DND-41 (cell line): ENCODE measurements around the gene KNDC1.

Experiments used
- ATAC-seq: fragments of 200-7000 bp; cut with Tn5 transposase; 3 replicates; pipeline ENCODE4 v1.9.1; 2021; ENCODE audit warnings: low read depth; ENCODE audit not compliant: insufficient read depth
- DNase-seq: peaks from one replicate; pipeline ENCODE4 v3.0.0-alpha.2; 2020
- H2AFZ ChIP-seq: 2 replicates; pipeline ENCODE4 v1.6.0; 2012; ENCODE audit warnings: low read depth, low read length
- H3K27ac ChIP-seq: 2 replicates; pipeline ENCODE4 v1.5.1; 2012; ENCODE audit warnings: low read length, inconsistent platforms
- H3K27me3 ChIP-seq: fragments of 200-600 bp; sonication (generic); 2 replicates; pipeline ENCODE4 v1.6.0; 2012; ENCODE audit warnings: low read length, mild to moderate bottlenecking, inconsistent platforms; ENCODE audit not compliant: insufficient read depth, poor library complexity
- H3K36me3 ChIP-seq: 2 replicates; pipeline ENCODE4 v1.5.1; 2012; ENCODE audit warnings: low read length, inconsistent platforms; ENCODE audit not compliant: insufficient read depth
- H3K4me1 ChIP-seq: 2 replicates; pipeline ENCODE4 v1.5.1; 2012; ENCODE audit warnings: mild to moderate bottlenecking, low read length; ENCODE audit not compliant: insufficient read depth
- H3K4me2 ChIP-seq: 2 replicates; pipeline ENCODE4 v1.6.0; 2012; ENCODE audit warnings: mild to moderate bottlenecking, moderate library complexity, low read length, inconsistent platforms; ENCODE audit not compliant: insufficient read depth
- H3K4me3 ChIP-seq, 2 experiments: fragments of 200-600 bp in 1 of 2; shearing (Covaris generic) in 1 of 2; 2 replicates each; pipeline ENCODE4 v1.5.1; 2012 to 2016; ENCODE audit warnings: inconsistent platforms in 2 of 2, low read length in 2 of 2, mild to moderate bottlenecking in 2 of 2, low read depth in 1 of 2, moderate library complexity in 1 of 2
- H3K79me2 ChIP-seq: 2 replicates; pipeline ENCODE4 v1.6.0; 2012; ENCODE audit warnings: low read length, inconsistent platforms; ENCODE audit not compliant: insufficient read depth
- H3K9ac ChIP-seq: 2 replicates; pipeline ENCODE4 v1.6.0; 2012; ENCODE audit warnings: low read depth, mild to moderate bottlenecking, inconsistent platforms, low read length, moderate library complexity
- H3K9me3 ChIP-seq: 2 replicates; pipeline ENCODE4 v1.5.1; 2012; ENCODE audit warnings: low read length, moderate library complexity, mild to moderate bottlenecking, inconsistent platforms; ENCODE audit not compliant: insufficient read depth, severe bottlenecking
- H4K20me1 ChIP-seq: 2 replicates; pipeline ENCODE4 v1.6.0; 2012; ENCODE audit warnings: low read length; ENCODE audit not compliant: insufficient read depth
- EZH2 ChIP-seq: IDR thresholded peaks from 3 replicates; pipeline ENCODE4 v1.6.1; 2012; ENCODE audit warnings: borderline replicate concordance, low read depth, mild to moderate bottlenecking, moderate library complexity, low read length, inconsistent platforms; ENCODE audit not compliant: severe bottlenecking
- TF ChIP-seq, protein P1 (sequence below): IDR thresholded peaks from 2 replicates; pipeline ENCODE4 v1.5.1; 2012; ENCODE audit warnings: borderline replicate concordance, low read length, moderate library complexity, mild to moderate bottlenecking; ENCODE audit not compliant: poor library complexity, severe bottlenecking; ENCODE audit errors: extremely low read depth

KNDC1 gene

GRCh38 chr10:133130602-133131001 is 29.4 kb upstream of the KNDC1 start:
- no peak for DNase-seq
- no peak for ATAC-seq
- TF ChIP-seq, protein P1, sequence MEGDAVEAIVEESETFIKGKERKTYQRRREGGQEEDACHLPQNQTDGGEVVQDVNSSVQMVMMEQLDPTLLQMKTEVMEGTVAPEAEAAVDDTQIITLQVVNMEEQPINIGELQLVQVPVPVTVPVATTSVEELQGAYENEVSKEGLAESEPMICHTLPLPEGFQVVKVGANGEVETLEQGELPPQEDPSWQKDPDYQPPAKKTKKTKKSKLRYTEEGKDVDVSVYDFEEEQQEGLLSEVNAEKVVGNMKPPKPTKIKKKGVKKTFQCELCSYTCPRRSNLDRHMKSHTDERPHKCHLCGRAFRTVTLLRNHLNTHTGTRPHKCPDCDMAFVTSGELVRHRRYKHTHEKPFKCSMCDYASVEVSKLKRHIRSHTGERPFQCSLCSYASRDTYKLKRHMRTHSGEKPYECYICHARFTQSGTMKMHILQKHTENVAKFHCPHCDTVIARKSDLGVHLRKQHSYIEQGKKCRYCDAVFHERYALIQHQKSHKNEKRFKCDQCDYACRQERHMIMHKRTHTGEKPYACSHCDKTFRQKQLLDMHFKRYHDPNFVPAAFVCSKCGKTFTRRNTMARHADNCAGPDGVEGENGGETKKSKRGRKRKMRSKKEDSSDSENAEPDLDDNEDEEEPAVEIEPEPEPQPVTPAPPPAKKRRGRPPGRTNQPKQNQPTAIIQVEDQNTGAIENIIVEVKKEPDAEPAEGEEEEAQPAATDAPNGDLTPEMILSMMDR: no peak
- no peak for TF ChIP-seq EZH2
- H3K4me1 ChIP-seq: no peaks in the 10 kb centered on the region
- no peak overlapping the region for H3K4me3 ChIP-seq
- H3K27ac ChIP-seq: no peak overlapping the region
- H4K20me1 ChIP-seq: peaks cover 15% of the 10 kb centered on the region; the same call in 1 of the 2 replicates
- H3K9me3 ChIP-seq: no peaks in the 10 kb centered on the region
- H3K27me3 ChIP-seq: no peaks in the 10 kb centered on the region
- no peak overlapping the region for H2AFZ ChIP-seq
- H3K36me3 ChIP-seq: no peaks in the 10 kb centered on the region
- H3K9ac ChIP-seq: no peak overlapping the region
- no peaks in the 10 kb centered on the region for H3K79me2 ChIP-seq
- H3K4me2 ChIP-seq: no peak overlapping the region

DNA sequence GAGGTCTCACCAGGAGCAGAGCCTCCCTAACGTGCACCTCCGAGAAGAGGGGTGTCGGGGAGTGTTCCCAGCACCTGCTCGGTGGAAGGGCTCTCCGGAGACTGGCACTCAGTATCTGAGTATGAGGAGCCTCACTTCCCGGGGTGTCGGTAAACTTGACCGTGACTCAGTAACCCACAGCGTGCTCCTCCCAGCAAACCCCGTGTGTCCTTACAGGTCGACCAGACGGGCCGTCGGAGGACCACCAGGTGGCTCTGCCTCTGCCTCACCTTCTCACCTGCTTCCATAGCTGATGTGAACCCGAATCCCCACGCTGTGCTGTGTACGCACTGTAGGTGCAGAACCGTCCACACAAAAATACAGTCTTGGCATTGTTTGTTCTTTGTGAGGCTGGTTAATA is 29.0 kb upstream of the KNDC1 start:
- Histone ChIP-seq H3K27ac (no peak overlapping the region), H3K4me2 (no peak overlapping the region), H3K9me3 (no peaks in the 10 kb centered on the region), H3K9ac (no peak overlapping the region), H3K27me3 (no peaks in the 10 kb centered on the region), H3K4me3 (no peak overlapping the region), H2AFZ (no peak overlapping the region), H3K79me2 (no peaks in the 10 kb centered on the region), H3K36me3 (no peaks in the 10 kb centered on the region), H3K4me1 (no peaks in the 10 kb centered on the region), H4K20me1 (peaks cover 15% of the 10 kb centered on the region; the same call in 1 of the 2 replicates)
- TF ChIP-seq EZH2: no peak
- TF ChIP-seq, protein P1: no peak
- ATAC-seq (no peak), DNase-seq (no peak)

GRCh38 chr10:133131734-133132472 is 28.1 kb upstream of the KNDC1 start:
- no peaks in the 10 kb centered on the region for H3K36me3 ChIP-seq
- H3K9me3 ChIP-seq: no peaks in the 10 kb centered on the region
- ATAC-seq: no peak
- no peak overlapping the region for H3K9ac ChIP-seq
- TF ChIP-seq, protein P1: no peak
- no peak for TF ChIP-seq EZH2
- no peak overlapping the region for H2AFZ ChIP-seq
- H3K4me3 ChIP-seq: no peak overlapping the region
- no peak overlapping the region for H3K4me2 ChIP-seq
- H3K4me1 ChIP-seq: no peaks in the 10 kb centered on the region
- no peak for DNase-seq
- no peaks in the 10 kb centered on the region for H3K27me3 ChIP-seq
- no peak overlapping the region for H3K27ac ChIP-seq
- H4K20me1 ChIP-seq: peaks cover 15% of the 10 kb centered on the region; the same call in 1 of the 2 replicates
- no peaks in the 10 kb centered on the region for H3K79me2 ChIP-seq
